Right atrium auricular region (tissue), 2 donors: ENCODE measurements around the gene SLC25A48. TPM values are rescaled to one million over a fixed set of nuclear protein-coding genes. Genes with fewer than 3 reads are reported as not detected.
A peak's percentile ranks its signal among the peaks of the same experiment; 100 is the strongest.

Source experiments
- DNase-seq: peaks from one replicate; pipeline ENCODE4 v3.0.0-alpha.2; 2019; ENCODE audit warnings: low spot score
- H3K27ac ChIP-seq, 2 donors: fragments of 200-600 bp; sonication (generic); 1 replicate in 1 of 2; 2 replicates in 1 of 2; pipeline ENCODE4 v1.5.1; 2016 to 2019
- H3K27me3 ChIP-seq, 2 donors: fragments of 200-600 bp; sonication (generic); one replicate each; pipeline versions ENCODE4 v1.5.1 to v1.6.0; 2017 to 2019
- H3K36me3 ChIP-seq: fragments of 200-600 bp; sonication (generic); one replicate; pipeline ENCODE4 v1.5.1; 2016
- H3K4me1 ChIP-seq, 2 donors: fragments of 200-600 bp; sonication (generic); one replicate each; pipeline versions ENCODE4 v1.5.1 to v1.6.0; 2017 to 2019
- H3K4me3 ChIP-seq, 2 donors: fragments of 200-600 bp; sonication (generic); 1 replicate in 1 of 2; 2 replicates in 1 of 2; pipeline ENCODE4 v1.5.1; 2017 to 2019; ENCODE audit warnings: mild to moderate bottlenecking in 1 of 2, moderate library complexity in 1 of 2
- H3K9me3 ChIP-seq, 2 donors: fragments of 200-600 bp; sonication (generic); one replicate each; pipeline ENCODE4 v1.5.1; 2019
- CTCF ChIP-seq, 2 donors: fragments of 200-600 bp; sonication (generic); IDR thresholded peaks; one replicate each; pipeline ENCODE4 v1.5.1; 2019; ENCODE audit warnings: antibody characterized with exemption in 2 of 2
- total RNA-seq, 2 donors: library from RNA; depleted of rRNA; stranded (reverse); fragments of >200 nt; gene quantifications; one replicate each; pipeline ENCODE4 v1.1.0, GENCODE V29; 2016

SLC25A48 gene
- total RNA-seq, 2 donors from 2014 or later = not detected

- TF ChIP-seq CTCF (IDR thresholded peaks at IDR 0.05) = no peak
- no peak overlapping the region for H3K4me3 ChIP-seq
- no peaks in the 10 kb centered on the region for H3K27me3 ChIP-seq
- H3K36me3 ChIP-seq = no peaks in the 10 kb centered on the region
- no peaks in the 10 kb centered on the region for H3K9me3 ChIP-seq
- peaks cover 0 to 19% of the 10 kb centered on the region in 2 donors for H3K4me1 ChIP-seq
- no peak for DNase-seq
- peak overlapping the region in 1 of 2 donors; percentile 13 for H3K27ac ChIP-seq
Observed at GRCh38 chr5:135814316-135814715, 20.1 kb upstream of the SLC25A48 start.

- H3K9me3 ChIP-seq = no peaks in the 10 kb centered on the region
- peaks cover 0 to 19% of the 10 kb centered on the region in 2 donors for H3K4me1 ChIP-seq
- no peak overlapping the region for H3K4me3 ChIP-seq
- no peak overlapping the region for H3K27ac ChIP-seq
- DNase-seq = no peak
- H3K27me3 ChIP-seq = no peaks in the 10 kb centered on the region
- no peak for TF ChIP-seq CTCF (IDR thresholded peaks at IDR 0.05)
- no peaks in the 10 kb centered on the region for H3K36me3 ChIP-seq
Observed at GRCh38 chr5:135814812-135815211, 19.7 kb upstream of the SLC25A48 start.

GRCh38 chr5:135821061-135821801 lies 13.2 kb upstream of the SLC25A48 start:
- no peak for DNase-seq
- H3K9me3 ChIP-seq = no peaks in the 10 kb centered on the region
- TF ChIP-seq CTCF (IDR thresholded peaks at IDR 0.05) = no peak
- no peaks in the 10 kb centered on the region for H3K27me3 ChIP-seq
- no peaks in the 10 kb centered on the region for H3K36me3 ChIP-seq
- H3K4me1 ChIP-seq = no peaks in the 10 kb centered on the region
- H3K27ac ChIP-seq = no peak overlapping the region
- no peak overlapping the region for H3K4me3 ChIP-seq

- H3K27me3 ChIP-seq = no peaks in the 10 kb centered on the region
- no peak overlapping the region for H3K4me3 ChIP-seq
- no peak for TF ChIP-seq CTCF (IDR thresholded peaks at IDR 0.05)
- H3K4me1 ChIP-seq = no peaks in the 10 kb centered on the region
- H3K9me3 ChIP-seq = no peaks in the 10 kb centered on the region
- no peaks in the 10 kb centered on the region for H3K36me3 ChIP-seq
- DNase-seq = no peak
- H3K27ac ChIP-seq = no peak overlapping the region
Observed at GRCh38 chr5:135821802-135822201, 12.7 kb upstream of the SLC25A48 start.

- TF ChIP-seq CTCF (IDR thresholded peaks at IDR 0.05) = no peak
- H3K27me3 ChIP-seq = no peaks in the 10 kb centered on the region
- no peaks in the 10 kb centered on the region for H3K4me1 ChIP-seq
- H3K36me3 ChIP-seq = no peaks in the 10 kb centered on the region
- H3K27ac ChIP-seq = no peak overlapping the region
- no peak overlapping the region for H3K4me3 ChIP-seq
- no peak for DNase-seq
- H3K9me3 ChIP-seq = no peaks in the 10 kb centered on the region
Observed at GRCh38 chr5:135822286-135822685, 12.2 kb upstream of the SLC25A48 start.

- Histone ChIP-seq H3K4me3 (no peak overlapping the region), H3K9me3 (no peaks in the 10 kb centered on the region), H3K4me1 (no peaks in the 10 kb centered on the region), H3K27me3 (no peaks in the 10 kb centered on the region), H3K27ac (no peak overlapping the region), H3K36me3 (no peaks in the 10 kb centered on the region)
- no peak for TF ChIP-seq CTCF (IDR thresholded peaks at IDR 0.05)
- DNase-seq = no peak
Observed at GRCh38 chr5:135822959-135823358, 11.5 kb upstream of the SLC25A48 start.
